H1 (cell line): ENCODE data around the gene GTSE1. TPM values are rescaled to one million over a fixed set of nuclear protein-coding genes. Genes with fewer than 3 reads are reported as not detected.

Experiments used
- CTCF ChIA-PET: fragments of 300-600 bp; sonication (Branson Sonifier 250); formaldehyde crosslinking; loops from one replicate; lab custom pipeline; 2021; ENCODE audit not compliant: partially characterized antibody; lab: Charles Lee
- POLR2A ChIA-PET: fragments of 300-600 bp; sonication (Branson Sonifier 250); formaldehyde crosslinking; loops from one replicate; lab custom pipeline; 2021; ENCODE audit warnings: inconsistent platforms; ENCODE audit not compliant: partially characterized antibody; lab: Charles Lee
- DNase-seq, 2 experiments: peaks; one replicate each; pipeline versions ENCODE4 v3.0.0 to v3.0.0-alpha.2; 2010 to 2022; ENCODE audit warnings: low spot score in 2 of 2, low read depth in 1 of 2, mixed read lengths in 1 of 2
- FAIRE-seq: peaks from 2 replicates; lab custom pipeline; 2011; peaks lifted over from hg19 to GRCh38; lab: Jason Lieb, UNC
- H2AFZ ChIP-seq: 2 replicates; pipeline ENCODE4 v1.8.1; 2012; ENCODE audit warnings: low read length, inconsistent platforms
- H2AK5ac ChIP-seq: 2 replicates; pipeline ENCODE4 v1.6.1; 2013; ENCODE audit warnings: low read depth, low read length
- H2BK120ac ChIP-seq: replicated peaks from 2 replicates; pipeline ENCODE3; 2013; ENCODE audit warnings: low read depth, low read length, inconsistent platforms
- H2BK12ac ChIP-seq: 2 replicates; pipeline ENCODE4 v1.6.1; 2013; ENCODE audit warnings: low read depth, low read length
- H2BK15ac ChIP-seq: 2 replicates; pipeline ENCODE4 v1.6.1; 2013; ENCODE audit warnings: low read length
- H2BK20ac ChIP-seq: 2 replicates; pipeline ENCODE4 v1.6.1; 2013; ENCODE audit warnings: low read length
- H2BK5ac ChIP-seq: 2 replicates; pipeline ENCODE4 v1.6.1; 2013; ENCODE audit warnings: low read depth, low read length
- H3K14ac ChIP-seq: 2 replicates; pipeline ENCODE4 v1.6.1; 2013; ENCODE audit warnings: inconsistent platforms; ENCODE audit not compliant: insufficient read length
- H3K18ac ChIP-seq: 2 replicates; pipeline ENCODE4 v1.6.1; 2013; ENCODE audit warnings: low read length; ENCODE audit errors: extremely low read depth
- H3K23ac ChIP-seq: 2 replicates; pipeline ENCODE4 v1.6.1; 2013; ENCODE audit warnings: inconsistent platforms; ENCODE audit not compliant: insufficient read length
- H3K23me2 ChIP-seq: 2 replicates; pipeline ENCODE4 v1.6.1; 2013; ENCODE audit warnings: low read depth, low read length
- H3K27ac ChIP-seq: 2 replicates; pipeline ENCODE4 v1.6.1; 2011; ENCODE audit warnings: low read depth, low read length, inconsistent platforms
- H3K27me3 ChIP-seq, 4 experiments: replicated peaks in 1 of 4; 1 replicate in 1 of 4; 2 replicates in 3 of 4; pipeline versions ENCODE4 v1.6.1 to v1.8.1; 2011 to 2013; ENCODE audit warnings: low read length in 3 of 4, mild to moderate bottlenecking in 3 of 4, inconsistent platforms in 2 of 4, mixed read lengths in 2 of 4, moderate library complexity in 1 of 4; ENCODE audit not compliant: control insufficient read depth in 3 of 4, insufficient read depth in 3 of 4; ENCODE audit errors: extremely low read depth in 1 of 4
- H3K36me3 ChIP-seq, 4 experiments: 2 replicates each; pipeline versions ENCODE4 v1.6.1 to v1.8.1; 2011 to 2013; ENCODE audit warnings: mild to moderate bottlenecking in 4 of 4, low read length in 3 of 4, moderate library complexity in 2 of 4, control low read depth in 1 of 4, inconsistent platforms in 1 of 4; ENCODE audit not compliant: insufficient read depth in 4 of 4, control insufficient read depth in 2 of 4
- H3K4ac ChIP-seq: replicated peaks from 2 replicates; pipeline ENCODE3; 2013; ENCODE audit warnings: low read length, low read depth, mixed read lengths, inconsistent platforms; ENCODE audit not compliant: insufficient read length
- H3K4me1 ChIP-seq, 4 experiments: replicated peaks in 1 of 4; 1 replicate in 1 of 4; 2 replicates in 3 of 4; pipeline versions ENCODE4 v1.6.1 to v1.8.1; 2011 to 2013; ENCODE audit warnings: low read length in 3 of 4, inconsistent platforms in 2 of 4, mixed read lengths in 1 of 4; ENCODE audit not compliant: insufficient read depth in 4 of 4, control insufficient read depth in 3 of 4
- H3K4me2 ChIP-seq, 2 experiments: 2 replicates each; pipeline versions ENCODE4 v1.6.1 to v1.8.1; 2011 to 2013; ENCODE audit warnings: low read depth in 2 of 2, low read length in 2 of 2, control low read depth in 1 of 2, inconsistent platforms in 1 of 2, mild to moderate bottlenecking in 1 of 2; ENCODE audit not compliant: insufficient read depth in 1 of 2
- H3K4me3 ChIP-seq, 4 experiments: fragments of 200-600, 300-600 bp in 1 of 4; sonication (generic), shearing (Covaris generic), sonication (Bioruptor Twin) in 1 of 4; 2 replicates each; pipeline versions ENCODE4 v1.5.1 to v1.8.1; 2011 to 2016; ENCODE audit warnings: low read length in 4 of 4, low read depth in 3 of 4, control low read depth in 2 of 4, inconsistent platforms in 2 of 4, mild to moderate bottlenecking in 2 of 4, mixed read lengths in 1 of 4, moderate library complexity in 1 of 4; ENCODE audit not compliant: insufficient read depth in 2 of 4; ENCODE audit errors: extremely low read depth in 1 of 4
- H3K56ac ChIP-seq: replicated peaks from 2 replicates; pipeline ENCODE3; 2013; ENCODE audit warnings: low read depth, mild to moderate bottlenecking, mixed read lengths, low read length, inconsistent platforms; ENCODE audit not compliant: insufficient read length
- H3K79me1 ChIP-seq: 2 replicates; pipeline ENCODE4 v1.6.1; 2013; ENCODE audit warnings: low read depth, low read length, control low read depth
- H3K79me2 ChIP-seq, 2 experiments: 2 replicates each; pipeline versions ENCODE4 v1.6.1 to v1.8.1; 2012 to 2013; ENCODE audit warnings: low read length in 2 of 2, mild to moderate bottlenecking in 2 of 2, inconsistent platforms in 1 of 2; ENCODE audit not compliant: insufficient read depth in 2 of 2, control insufficient read depth in 1 of 2
- H3K9ac ChIP-seq, 4 experiments: replicated peaks in 1 of 4; 1 replicate in 1 of 4; 2 replicates in 3 of 4; pipeline versions ENCODE4 v1.6.1 to v1.8.1; 2011 to 2013; ENCODE audit warnings: low read depth in 3 of 4, low read length in 3 of 4, control low read depth in 2 of 4, mild to moderate bottlenecking in 2 of 4, moderate library complexity in 2 of 4, inconsistent platforms in 1 of 4; ENCODE audit errors: extremely low read depth in 1 of 4
- H3K9me3 ChIP-seq, 2 experiments: 2 replicates each; pipeline versions ENCODE4 v1.6.1 to v1.8.1; 2012 to 2013; ENCODE audit warnings: mild to moderate bottlenecking in 2 of 2, moderate library complexity in 2 of 2, control low read depth in 1 of 2, inconsistent platforms in 1 of 2, low read depth in 1 of 2, low read length in 1 of 2, mixed read lengths in 1 of 2; ENCODE audit not compliant: insufficient read depth in 2 of 2
- H4K20me1 ChIP-seq, 2 experiments: replicated peaks in 1 of 2; 2 replicates each; pipeline versions ENCODE3 to v1.8.1; 2011 to 2013; ENCODE audit warnings: inconsistent platforms in 2 of 2, low read length in 2 of 2, mild to moderate bottlenecking in 1 of 2; ENCODE audit not compliant: insufficient read depth in 2 of 2, control insufficient read depth in 1 of 2
- H4K5ac ChIP-seq: 2 replicates; pipeline ENCODE4 v1.6.1; 2013; ENCODE audit warnings: low read length, low read depth, mixed read lengths, inconsistent platforms; ENCODE audit not compliant: insufficient read length
- H4K8ac ChIP-seq: 2 replicates; pipeline ENCODE4 v1.8.0; 2013; ENCODE audit warnings: mild to moderate bottlenecking, moderate library complexity, low read length, inconsistent platforms; ENCODE audit not compliant: insufficient read depth; ENCODE audit errors: extremely low read depth
- H4K91ac ChIP-seq: replicated peaks from 2 replicates; pipeline ENCODE3; 2013; ENCODE audit warnings: low read length, mixed read lengths, inconsistent platforms; ENCODE audit not compliant: insufficient read length
- ASH2L ChIP-seq: fragments of 200-600, 300-600 bp; sonication (generic); IDR thresholded peaks from one replicate; pipeline ENCODE4 v1.7.1; 2017; ENCODE audit warnings: low read length
- BCL11A ChIP-seq, 2 experiments: IDR thresholded peaks; one replicate each; pipeline ENCODE4 v1.6.1; 2011; ENCODE audit warnings: low read depth in 2 of 2, low read length in 2 of 2, mild to moderate bottlenecking in 2 of 2
- JUN ChIP-seq: IDR thresholded peaks from 2 replicates; pipeline ENCODE4 v1.6.1; 2011; ENCODE audit warnings: low read depth, mild to moderate bottlenecking, improper control_type of control experiment, low read length
- RBBP5 ChIP-seq: IDR thresholded peaks from 2 replicates; pipeline ENCODE4 v1.7.1; 2012; ENCODE audit warnings: low read depth, mild to moderate bottlenecking, inconsistent platforms, low read length, moderate library complexity, borderline replicate concordance
- RFX5 ChIP-seq: IDR thresholded peaks from 2 replicates; pipeline ENCODE4 v1.6.1; 2011; ENCODE audit warnings: low read depth, low read length, improper control_type of control experiment, borderline replicate concordance
- RXRA ChIP-seq: IDR thresholded peaks from 2 replicates; pipeline ENCODE4 v1.6.1; 2011; ENCODE audit warnings: low read depth, mild to moderate bottlenecking, low read length, moderate library complexity; ENCODE audit not compliant: insufficient read depth
- SIN3A ChIP-seq, 2 experiments: IDR thresholded peaks in 1 of 2; conservative IDR thresholded peaks in 1 of 2; 2 replicates each; pipeline ENCODE4 v1.6.1; 2011 to 2012; ENCODE audit warnings: low read length in 2 of 2, improper control_type of control experiment in 1 of 2, low read depth in 1 of 2, mild to moderate bottlenecking in 1 of 2
- SIX5 ChIP-seq: IDR thresholded peaks from 2 replicates; pipeline ENCODE4 v1.6.1; 2011; ENCODE audit warnings: mild to moderate bottlenecking, low read depth, low read length
- SP1 ChIP-seq: IDR thresholded peaks from 2 replicates; pipeline ENCODE4 v1.6.1; 2011; ENCODE audit warnings: low read depth, low read length
- USF2 ChIP-seq: IDR thresholded peaks from 2 replicates; pipeline ENCODE4 v1.6.1; 2011; ENCODE audit warnings: low read length, improper control_type of control experiment
- ZNF274 ChIP-seq: IDR thresholded peaks from 2 replicates; pipeline ENCODE4 v1.7.0; 2012; ENCODE audit warnings: low read length, borderline replicate concordance; ENCODE audit errors: extremely low read depth
- WGBS, 2 experiments: shearing (Covaris generic) in 1 of 2; methylation state at CpG; one replicate each; pipeline versions ENCODE4 v1.1.6 to v1.1.7; 2013 to 2015; ENCODE audit warnings: low lambda C conversion rate in 2 of 2, mixed read lengths in 2 of 2, inconsistent platforms in 1 of 2, low coverage in 1 of 2, missing lambda C conversion rate in 1 of 2; ENCODE audit not compliant: insufficient replicate concordance in 2 of 2, insufficient coverage in 1 of 2, insufficient read length in 1 of 2; ENCODE audit errors: extremely low coverage in 1 of 2, missing lambda C conversion rate in 1 of 2; 5-methylcytosine and 5-hydroxymethylcytosine counted together
- polyA plus RNA-seq, 7 experiments: library from polyadenylated mRNA; depleted of rRNA in 3 of 7; stranded (reverse) in 5 of 7; unstranded in 2 of 7; fragments of >200 nt in 5 of 7; fragments of 200-250 nt in 2 of 7; gene quantifications; 1 replicate in 5 of 7; 2 replicates in 1 of 7; 4 replicates in 1 of 7; pipeline versions ENCODE4 v1.2.1 to v1.2.3, GENCODE V29; 2011 to 2013; ENCODE audit warnings: missing spikeins in 2 of 7, mixed read lengths in 2 of 7
- total RNA-seq: library from RNA; stranded (reverse); fragmentation: NEBNext Ultra II Directional; extraction: Animal tissue kit (Norgen Biotek cat#: 25700); gene quantifications from 2 replicates; pipeline ENCODE4 v1.2.1, GENCODE V29; 2021

Gene GTSE1
- total and polyA plus RNA-seq, 2 of the 8 experiments (the other 6 are each of a cell fraction or from before 2014, with no cell fraction given), result 17.5 to 38.6 TPM

- Histone ChIP-seq H3K27me3 (no peaks in the 10 kb centered on the region), H2BK20ac (no peak overlapping the region), H4K8ac (no peak overlapping the region), H3K36me3 (peaks cover 18 to 48% (median 27%) of the 10 kb centered on the region in 4 experiments), H2BK120ac (no peak overlapping the region), H3K4me2 (no peak overlapping the region), H3K79me1 (no peaks in the 10 kb centered on the region; the same call in 1 of the 2 replicates), H3K27ac (no peak overlapping the region), H3K23ac (no peak overlapping the region), H4K91ac (no peak overlapping the region), H3K9me3 (no peaks in the 10 kb centered on the region), H3K79me2 (no peaks in the 10 kb centered on the region), H3K18ac (no peak overlapping the region), H2AK5ac (no peak overlapping the region), H2BK5ac (no peak overlapping the region), H2BK12ac (no peak overlapping the region), H2AFZ (no peak overlapping the region), H3K4me1 (no peaks in the 10 kb centered on the region), H3K4me3 (no peak overlapping the region), H3K4ac (no peak overlapping the region), H4K5ac (no peak overlapping the region), H4K20me1 (peaks cover 6 to 8% of the 10 kb centered on the region in 2 experiments), H3K23me2 (no peaks in the 10 kb centered on the region), H3K9ac (no peak overlapping the region), H3K56ac (no peak overlapping the region), H2BK15ac (no peak overlapping the region), H3K14ac (no peak overlapping the region)
- FAIRE-seq (no peak), DNase-seq (no peak)
- CTCF ChIA-PET, result interaction anchor here (1.4 kb wide), 1 partner anchor 41 kb away, joined by 4 read pairs; no protein-coding TSS in a partner anchor
- POLR2A ChIA-PET, result interaction anchor here (1.2 kb wide), 1 partner anchor 54 kb away, joined by 3 read pairs; no protein-coding TSS in a partner anchor
- TF ChIP-seq RFX5, result no peak
- TF ChIP-seq USF2, result no peak
- no peak for TF ChIP-seq RXRA
- no peak for TF ChIP-seq SP1
- TF ChIP-seq RBBP5, result no peak
- TF ChIP-seq SIX5, result no peak
- TF ChIP-seq ZNF274, result no peak
- no peak for TF ChIP-seq SIN3A (conservative IDR thresholded peaks at IDR 0.05 in 1 of 2, IDR thresholded peaks at IDR 0.05 in 1 of 2; ENCODE audit: low read depth in 1 of 2, low read length in 2 of 2)
- no peak for TF ChIP-seq BCL11A (IDR thresholded peaks at IDR 0.05; ENCODE audit: low read depth in 2 of 2, low read length in 2 of 2)
- TF ChIP-seq JUN, result no peak
- no peak for TF ChIP-seq ASH2L
- 89% methylated on average over 23 of the region's 23 CpGs; no CpG with 5 or more reads in 1 of the 2 experiments for WGBS, 2 experiments
Measured at GRCh38 chr22:46326066-46326680, 29.5 kb downstream of the GTSE1 start.
